Neural cell (in vitro differentiated cells): Measurements from ENCODE around the gene FOXP4. TPM values are rescaled to one million over a fixed set of nuclear protein-coding genes. Genes with fewer than 3 reads are reported as not detected.

Source experiments
- H2AFZ ChIP-seq: fragments of 200-600, 300-800 bp; sonication (generic), shearing (Covaris generic); 2 replicates; pipeline ENCODE4 v1.6.0; 2014; ENCODE audit warnings: low read depth, mild to moderate bottlenecking, antibody characterized with exemption, low read length, moderate library complexity
- H3F3A ChIP-seq: fragments of 200-600 bp; shearing (Covaris generic); 2 replicates; pipeline ENCODE4 v1.6.1; 2016; ENCODE audit warnings: mild to moderate bottlenecking, moderate library complexity, mixed read lengths, antibody characterized with exemption, low read length; ENCODE audit not compliant: insufficient read depth, poor library complexity, severe bottlenecking
- H3K27ac ChIP-seq: fragments of 200-600, 300-800 bp; sonication (generic), shearing (Covaris generic); 2 replicates; pipeline ENCODE4 v1.5.1; 2014; ENCODE audit warnings: mild to moderate bottlenecking, low read length, moderate library complexity
- H3K27me3 ChIP-seq: fragments of 300-800, 200-600 bp; sonication (generic), shearing (Covaris generic); 2 replicates; pipeline ENCODE4 v1.6.0; 2014; ENCODE audit warnings: mild to moderate bottlenecking, low read depth, low read length, moderate library complexity; ENCODE audit not compliant: insufficient read depth
- H3K36me3 ChIP-seq: fragments of 300-800, 200-600 bp; sonication (generic), shearing (Covaris generic); 2 replicates; pipeline ENCODE4 v1.5.1; 2014; ENCODE audit warnings: mild to moderate bottlenecking, antibody characterized with exemption, low read length, moderate library complexity; ENCODE audit not compliant: insufficient read depth
- H3K4me2 ChIP-seq: fragments of 300-800, 200-600 bp; sonication (generic), shearing (Covaris generic); 2 replicates; pipeline ENCODE4 v1.6.0; 2014; ENCODE audit warnings: mild to moderate bottlenecking, low read length
- H3K4me3 ChIP-seq: fragments of 300-800, 200-600 bp; sonication (generic), shearing (Covaris generic); 2 replicates; pipeline ENCODE4 v1.5.1; 2014; ENCODE audit warnings: mild to moderate bottlenecking, low read length, moderate library complexity
- H3K79me2 ChIP-seq: fragments of 200-600 bp; shearing (Covaris generic); replicated peaks from 2 replicates; pipeline ENCODE4 v1.6.0; 2014; ENCODE audit warnings: mild to moderate bottlenecking, low read length, moderate library complexity; ENCODE audit not compliant: insufficient read depth
- H3K9ac ChIP-seq: fragments of 300-800, 200-600 bp; sonication (generic), shearing (Covaris generic); 2 replicates; pipeline ENCODE4 v1.6.1; 2016; ENCODE audit warnings: mild to moderate bottlenecking, low read length, mixed read lengths
- H3K9me2 ChIP-seq: fragments of 200-600 bp; shearing (Covaris generic); 2 replicates; pipeline ENCODE4 v1.6.1; 2016; ENCODE audit warnings: mild to moderate bottlenecking, low read length, mixed read lengths; ENCODE audit not compliant: insufficient read depth
- H3K9me3 ChIP-seq: fragments of 200-600, 300-800 bp; sonication (generic), shearing (Covaris generic); 2 replicates; pipeline ENCODE4 v1.6.1; 2016; ENCODE audit warnings: mild to moderate bottlenecking, mixed run types, low read length, moderate library complexity, mixed read lengths
- H4K20me1 ChIP-seq: fragments of 200-600 bp; shearing (Covaris generic); 2 replicates; pipeline ENCODE4 v1.6.1; 2016; ENCODE audit warnings: mild to moderate bottlenecking, mixed run types; ENCODE audit not compliant: insufficient read depth
- EP300 ChIP-seq: fragments of 450-650 bp; conservative IDR thresholded peaks from 2 replicates; pipeline ENCODE4 v1.6.1; 2014; ENCODE audit warnings: antibody characterized with exemption, mild to moderate bottlenecking, moderate library complexity; ENCODE audit not compliant: poor library complexity, severe bottlenecking
- EZH2 ChIP-seq: fragments of 200-600, 300-800 bp; shearing (Covaris generic), sonication (generic); IDR thresholded peaks from 2 replicates; pipeline ENCODE4 v1.6.1; 2014; ENCODE audit warnings: antibody characterized with exemption, low read length, borderline replicate concordance, mild to moderate bottlenecking; ENCODE audit not compliant: insufficient read depth, poor library complexity, severe bottlenecking
- MXI1 ChIP-seq: fragments of 450-650 bp; conservative IDR thresholded peaks from 2 replicates; pipeline ENCODE4 v1.6.1; 2014; ENCODE audit warnings: antibody characterized with exemption, mild to moderate bottlenecking; ENCODE audit not compliant: poor library complexity, severe bottlenecking
- POLR2AphosphoS5 ChIP-seq: IDR thresholded peaks from 2 replicates; pipeline ENCODE4 v1.6.1; 2012
- RAD21 ChIP-seq: fragments of 450-650 bp; conservative IDR thresholded peaks from 2 replicates; pipeline ENCODE4 v1.6.1; 2014; ENCODE audit warnings: antibody characterized with exemption, mild to moderate bottlenecking, moderate library complexity
- SMC3 ChIP-seq: fragments of 450-650 bp; conservative IDR thresholded peaks from 2 replicates; pipeline ENCODE4 v1.6.1; 2014; ENCODE audit warnings: antibody characterized with exemption, mild to moderate bottlenecking, moderate library complexity; ENCODE audit not compliant: poor library complexity
- TAF1 ChIP-seq: IDR thresholded peaks from 2 replicates; pipeline ENCODE4 v1.6.1; 2012; ENCODE audit warnings: low read depth
- polyA plus RNA-seq: library from polyadenylated mRNA; depleted of rRNA; stranded (reverse); fragments of >200 nt; gene quantifications from 2 replicates; pipeline ENCODE4 v1.2.3, GENCODE V29; 2014
- TF ChIP-seq, protein P1 (sequence below): fragments of 450-650 bp; IDR thresholded peaks from 2 replicates; pipeline ENCODE4 v1.5.1; 2014; ENCODE audit warnings: antibody characterized with exemption, mild to moderate bottlenecking, moderate library complexity; ENCODE audit not compliant: poor library complexity, severe bottlenecking
- TF ChIP-seq, protein P2 (sequence below): IDR thresholded peaks from 2 replicates; pipeline ENCODE4 v1.6.1; 2012; ENCODE audit warnings: borderline replicate concordance

FOXP4 gene
- polyA plus RNA-seq, 1 donor from 2014 or later = 7.1 TPM

DNA sequence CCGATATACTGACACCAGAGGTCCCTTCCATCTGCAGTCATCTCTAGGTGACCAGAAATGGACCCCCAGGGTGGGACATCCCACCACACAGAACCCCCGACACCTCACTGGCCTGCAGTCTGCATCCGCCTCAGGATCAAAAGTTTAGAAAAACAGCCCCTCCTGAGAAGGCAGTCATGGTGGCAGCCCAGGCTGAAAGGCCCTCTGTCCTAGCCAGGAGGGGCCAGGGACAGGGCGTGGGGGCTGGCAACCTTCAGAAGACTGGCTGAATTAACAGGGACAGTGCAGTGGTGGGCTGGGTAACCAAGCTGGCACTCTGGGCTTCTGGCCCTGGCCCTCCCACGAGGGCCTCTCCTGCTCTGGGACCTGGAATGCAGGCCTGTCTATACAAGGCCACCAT is 57.8 kb downstream of the FOXP4 start:
- Histone ChIP-seq H3K36me3 (no peaks in the 10 kb centered on the region), H2AFZ (no peak overlapping the region), H3K79me2 (no peaks in the 10 kb centered on the region), H3K4me3 (no peak overlapping the region), H3K27me3 (no peaks in the 10 kb centered on the region), H3K9me3 (no peaks in the 10 kb centered on the region), H3K9me2 (no peaks in the 10 kb centered on the region), H3K27ac (no peak overlapping the region), H4K20me1 (no peaks in the 10 kb centered on the region), H3K4me2 (no peak overlapping the region), H3F3A (peaks cover 3% of the 10 kb centered on the region), H3K9ac (no peak overlapping the region)
- TF ChIP-seq POLR2AphosphoS5 = peak; percentile 32
- no peak for TF ChIP-seq MXI1

DNA sequence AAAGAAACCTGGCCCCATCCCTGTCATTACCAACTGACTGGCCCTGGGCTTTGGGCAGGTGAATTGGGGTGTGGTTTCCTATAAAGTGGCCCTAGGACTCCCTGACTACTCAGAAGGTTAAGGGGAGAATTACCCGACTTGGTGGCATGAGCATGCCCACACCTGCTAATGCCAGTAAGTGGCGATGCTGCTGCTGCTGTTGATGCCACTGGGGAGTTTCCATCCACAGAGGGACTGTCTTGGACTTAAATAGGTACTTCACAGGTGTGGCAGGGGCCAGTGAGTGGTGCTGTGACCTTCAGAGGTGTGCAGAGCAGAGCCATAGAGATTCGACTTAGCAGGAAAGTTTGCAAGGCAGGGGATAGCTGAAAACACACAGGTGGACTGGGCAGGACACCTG is 59.5 kb downstream of the FOXP4 start:
- no peaks in the 10 kb centered on the region for H3K9me2 ChIP-seq
- H3K9me3 ChIP-seq = no peaks in the 10 kb centered on the region
- peaks cover 3% of the 10 kb centered on the region for H3F3A ChIP-seq
- H3K27ac ChIP-seq = no peak overlapping the region
- H2AFZ ChIP-seq = no peak overlapping the region
- TF ChIP-seq POLR2AphosphoS5 (no peak), SMC3 (no peak), MXI1 (no peak), RAD21 (no peak), TAF1 (no peak), EZH2 (no peak), EP300 (no peak)
- TF ChIP-seq, protein P1, sequence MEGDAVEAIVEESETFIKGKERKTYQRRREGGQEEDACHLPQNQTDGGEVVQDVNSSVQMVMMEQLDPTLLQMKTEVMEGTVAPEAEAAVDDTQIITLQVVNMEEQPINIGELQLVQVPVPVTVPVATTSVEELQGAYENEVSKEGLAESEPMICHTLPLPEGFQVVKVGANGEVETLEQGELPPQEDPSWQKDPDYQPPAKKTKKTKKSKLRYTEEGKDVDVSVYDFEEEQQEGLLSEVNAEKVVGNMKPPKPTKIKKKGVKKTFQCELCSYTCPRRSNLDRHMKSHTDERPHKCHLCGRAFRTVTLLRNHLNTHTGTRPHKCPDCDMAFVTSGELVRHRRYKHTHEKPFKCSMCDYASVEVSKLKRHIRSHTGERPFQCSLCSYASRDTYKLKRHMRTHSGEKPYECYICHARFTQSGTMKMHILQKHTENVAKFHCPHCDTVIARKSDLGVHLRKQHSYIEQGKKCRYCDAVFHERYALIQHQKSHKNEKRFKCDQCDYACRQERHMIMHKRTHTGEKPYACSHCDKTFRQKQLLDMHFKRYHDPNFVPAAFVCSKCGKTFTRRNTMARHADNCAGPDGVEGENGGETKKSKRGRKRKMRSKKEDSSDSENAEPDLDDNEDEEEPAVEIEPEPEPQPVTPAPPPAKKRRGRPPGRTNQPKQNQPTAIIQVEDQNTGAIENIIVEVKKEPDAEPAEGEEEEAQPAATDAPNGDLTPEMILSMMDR = no peak
- TF ChIP-seq, protein P2, sequence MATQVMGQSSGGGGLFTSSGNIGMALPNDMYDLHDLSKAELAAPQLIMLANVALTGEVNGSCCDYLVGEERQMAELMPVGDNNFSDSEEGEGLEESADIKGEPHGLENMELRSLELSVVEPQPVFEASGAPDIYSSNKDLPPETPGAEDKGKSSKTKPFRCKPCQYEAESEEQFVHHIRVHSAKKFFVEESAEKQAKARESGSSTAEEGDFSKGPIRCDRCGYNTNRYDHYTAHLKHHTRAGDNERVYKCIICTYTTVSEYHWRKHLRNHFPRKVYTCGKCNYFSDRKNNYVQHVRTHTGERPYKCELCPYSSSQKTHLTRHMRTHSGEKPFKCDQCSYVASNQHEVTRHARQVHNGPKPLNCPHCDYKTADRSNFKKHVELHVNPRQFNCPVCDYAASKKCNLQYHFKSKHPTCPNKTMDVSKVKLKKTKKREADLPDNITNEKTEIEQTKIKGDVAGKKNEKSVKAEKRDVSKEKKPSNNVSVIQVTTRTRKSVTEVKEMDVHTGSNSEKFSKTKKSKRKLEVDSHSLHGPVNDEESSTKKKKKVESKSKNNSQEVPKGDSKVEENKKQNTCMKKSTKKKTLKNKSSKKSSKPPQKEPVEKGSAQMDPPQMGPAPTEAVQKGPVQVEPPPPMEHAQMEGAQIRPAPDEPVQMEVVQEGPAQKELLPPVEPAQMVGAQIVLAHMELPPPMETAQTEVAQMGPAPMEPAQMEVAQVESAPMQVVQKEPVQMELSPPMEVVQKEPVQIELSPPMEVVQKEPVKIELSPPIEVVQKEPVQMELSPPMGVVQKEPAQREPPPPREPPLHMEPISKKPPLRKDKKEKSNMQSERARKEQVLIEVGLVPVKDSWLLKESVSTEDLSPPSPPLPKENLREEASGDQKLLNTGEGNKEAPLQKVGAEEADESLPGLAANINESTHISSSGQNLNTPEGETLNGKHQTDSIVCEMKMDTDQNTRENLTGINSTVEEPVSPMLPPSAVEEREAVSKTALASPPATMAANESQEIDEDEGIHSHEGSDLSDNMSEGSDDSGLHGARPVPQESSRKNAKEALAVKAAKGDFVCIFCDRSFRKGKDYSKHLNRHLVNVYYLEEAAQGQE = no peak
- H3K9ac ChIP-seq = no peak overlapping the region
- H4K20me1 ChIP-seq = no peaks in the 10 kb centered on the region
- H3K79me2 ChIP-seq = no peaks in the 10 kb centered on the region
- no peak overlapping the region for H3K4me3 ChIP-seq
- H3K27me3 ChIP-seq = no peaks in the 10 kb centered on the region
- H3K4me2 ChIP-seq = no peak overlapping the region
- no peaks in the 10 kb centered on the region for H3K36me3 ChIP-seq

DNA sequence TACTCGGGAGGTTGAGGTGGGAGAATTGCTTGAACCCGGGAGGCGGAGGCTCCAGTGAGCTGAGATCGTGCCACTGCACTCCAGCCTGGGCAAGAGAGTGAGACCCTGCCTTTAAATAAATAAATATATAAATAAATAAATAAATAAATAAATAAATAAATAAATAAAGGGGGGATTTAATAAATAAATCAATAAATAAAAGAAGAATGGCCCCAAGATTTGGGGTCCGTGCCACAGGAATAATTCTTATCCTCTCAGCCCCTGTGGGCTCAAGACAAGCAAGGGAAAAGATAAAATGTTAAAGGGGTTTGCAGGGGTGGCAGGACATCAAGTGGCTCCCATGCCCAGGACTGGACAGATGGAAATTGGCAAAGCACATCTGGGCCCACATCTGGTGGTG is 60.9 kb downstream of the FOXP4 start:
- Histone ChIP-seq H3K79me2 (no peaks in the 10 kb centered on the region), H4K20me1 (no peaks in the 10 kb centered on the region), H3K27ac (no peak overlapping the region), H3K27me3 (no peaks in the 10 kb centered on the region), H3K9me3 (no peaks in the 10 kb centered on the region), H2AFZ (no peak overlapping the region), H3K36me3 (no peaks in the 10 kb centered on the region), H3K9me2 (no peaks in the 10 kb centered on the region), H3K4me2 (no peak overlapping the region), H3K9ac (no peak overlapping the region), H3K4me3 (no peak overlapping the region), H3F3A (peaks cover 3% of the 10 kb centered on the region)
- TF ChIP-seq EP300 (no peak), TAF1 (no peak), EZH2 (no peak), SMC3 (no peak), POLR2AphosphoS5 (no peak), RAD21 (no peak), MXI1 (no peak)
- TF ChIP-seq, protein P1 = no peak
- TF ChIP-seq, protein P2 = no peak
